Measurements from ENCODE around the gene MSMP. TPM values are rescaled to one million over a fixed set of nuclear protein-coding genes. Genes with fewer than 3 reads are reported as not detected.
A peak's percentile ranks its signal among the peaks of the same experiment; 100 is the strongest.

Gene MSMP
- total and polyA plus RNA-seq, 9 of the 15 experiments (the other 6 are each of a cell fraction or from before 2014, with no cell fraction given): 0.60 TPM; not detected in 8

DNA sequence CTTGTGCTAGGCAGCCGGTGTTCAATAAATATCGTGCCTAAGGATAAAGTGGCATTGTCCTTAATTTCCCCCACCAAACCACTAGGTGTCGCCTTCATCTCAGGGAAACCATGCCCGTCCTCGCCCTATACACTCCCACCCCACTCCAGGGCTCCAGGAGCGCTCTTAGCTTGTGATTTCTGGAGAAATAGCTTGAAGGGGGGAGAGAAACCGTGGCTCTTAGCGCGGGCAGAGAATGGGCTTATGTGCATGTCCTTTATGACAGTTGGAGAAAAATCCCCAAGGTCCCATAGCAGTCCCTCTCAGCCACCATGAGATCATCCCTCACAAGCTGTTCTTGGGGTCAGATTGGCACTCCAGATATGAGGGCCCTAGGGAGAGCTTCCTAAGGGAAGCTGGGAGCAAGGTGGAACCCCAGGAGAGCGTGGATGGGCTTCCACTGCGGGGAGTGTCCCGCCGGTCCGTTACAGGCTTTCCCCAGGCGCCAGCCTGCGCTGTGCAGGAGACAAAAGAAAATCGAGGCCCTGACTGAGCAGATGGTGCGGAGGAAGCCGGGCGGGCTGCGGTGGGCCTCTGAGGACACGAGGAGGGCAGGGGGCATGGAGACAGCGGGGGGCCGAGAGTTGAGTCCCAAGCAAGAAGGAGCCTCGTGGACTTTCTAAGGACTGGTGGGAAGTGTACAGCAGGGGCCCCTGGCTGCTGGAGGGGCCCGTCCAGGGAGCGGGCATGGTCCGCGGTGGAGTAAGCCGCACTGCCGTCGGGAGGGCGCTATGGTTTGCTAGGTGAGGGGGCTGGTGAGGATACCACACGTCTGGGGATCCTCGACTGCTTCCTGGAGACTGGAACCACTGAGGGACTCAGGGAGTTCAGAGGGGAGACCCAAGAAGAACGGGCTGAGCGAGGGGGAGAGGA is 36.6 kb upstream of the MSMP start:
- Histone ChIP-seq H3K79me2 (ENCODE audit: control insufficient read depth, insufficient read depth, low read length) (no peaks in the 10 kb centered on the region), H3K4me2 (ENCODE audit: insufficient read depth, low read length) (no peak overlapping the region), H4K20me1 (replicated peaks; ENCODE audit: control insufficient read depth, insufficient read depth, low read length) (no peaks in the 10 kb centered on the region), H3K4me1 (replicated peaks in 1 of 2; ENCODE audit: control insufficient read depth in 2 of 2, insufficient read depth in 2 of 2, low read length in 2 of 2) (peaks cover 6% of the 10 kb centered on the region in 2 experiments; a peak in 4 of 5 replicates), H3K27me3 (ENCODE audit: control insufficient read depth in 2 of 2, insufficient read depth in 2 of 2, low read length in 2 of 2) (no peaks in the 10 kb centered on the region), H3K9ac (ENCODE audit: insufficient read depth in 1 of 2, low read depth in 2 of 2, low read length in 2 of 2) (no peak overlapping the region), H2AFZ (ENCODE audit: low read depth, low read length) (no peak overlapping the region), H3K27ac (ENCODE audit: extremely low read depth, low read depth, low read length) (no peak overlapping the region), H3K4me3 (no peak overlapping the region), H3K36me3 (ENCODE audit: control insufficient read depth, insufficient read depth, low read length) (peaks cover 23% of the 10 kb centered on the region; the same call in 2 of the 3 replicates), H3K9me1 (ENCODE audit: control insufficient read depth, insufficient read depth, low read length) (no peaks in the 10 kb centered on the region), H3K9me3 (replicated peaks; ENCODE audit: control insufficient read depth, insufficient read depth, low read depth, low read length) (no peaks in the 10 kb centered on the region)
- FAIRE-seq: peak; percentile 92
- no TSS peak for BruUV-seq (replicated peaks)
- peak; percentile 97 for ATAC-seq
- peak; percentile 70 to 74 (median 71) for DNase-seq (ENCODE audit: extremely low read depth in 1 of 4, low spot score in 3 of 4)
- intact Hi-C loops (cut with micrococcal nuclease) (loop anchor here (1.0 kb wide), 3 partner anchors 23 to 92 kb away; no protein-coding TSS in a partner anchor), in situ Hi-C loops (cut with MboI) (loop anchor here (10.0 kb wide), 1 partner anchor 94 kb away; no protein-coding TSS in a partner anchor)
- ChIA-PET CTCF (ENCODE audit: low intra/inter-chr PET ratio) (interaction anchor here (1.1 to 2.8 kb wide), 3 partner anchors 36 to 309 kb away, joined by 3 to 28 read pairs (median 13); no protein-coding TSS in a partner anchor), POLR2A (interaction anchor here (0.6 to 1.5 kb wide), 5 partner anchors 28 to 133 kb away, joined by 3 to 4 read pairs (median 3); no protein-coding TSS in a partner anchor)
- 52% methylated on average over 19 of the region's 37 CpGs for WGBS (ENCODE audit: insufficient coverage, low coverage, missing lambda C conversion rate)
- TF ChIP-seq PYGO2 (tag; IDR thresholded peaks at IDR 0.05): no peak
- TF ChIP-seq ARID2 (IDR thresholded peaks at IDR 0.05): peak; percentile 32; the same call in 1 of the 2 replicates
- no peak for TF ChIP-seq HCFC1 (IDR thresholded peaks at IDR 0.05; ENCODE audit: low read depth, low read length)
- TF ChIP-seq, protein P1, sequence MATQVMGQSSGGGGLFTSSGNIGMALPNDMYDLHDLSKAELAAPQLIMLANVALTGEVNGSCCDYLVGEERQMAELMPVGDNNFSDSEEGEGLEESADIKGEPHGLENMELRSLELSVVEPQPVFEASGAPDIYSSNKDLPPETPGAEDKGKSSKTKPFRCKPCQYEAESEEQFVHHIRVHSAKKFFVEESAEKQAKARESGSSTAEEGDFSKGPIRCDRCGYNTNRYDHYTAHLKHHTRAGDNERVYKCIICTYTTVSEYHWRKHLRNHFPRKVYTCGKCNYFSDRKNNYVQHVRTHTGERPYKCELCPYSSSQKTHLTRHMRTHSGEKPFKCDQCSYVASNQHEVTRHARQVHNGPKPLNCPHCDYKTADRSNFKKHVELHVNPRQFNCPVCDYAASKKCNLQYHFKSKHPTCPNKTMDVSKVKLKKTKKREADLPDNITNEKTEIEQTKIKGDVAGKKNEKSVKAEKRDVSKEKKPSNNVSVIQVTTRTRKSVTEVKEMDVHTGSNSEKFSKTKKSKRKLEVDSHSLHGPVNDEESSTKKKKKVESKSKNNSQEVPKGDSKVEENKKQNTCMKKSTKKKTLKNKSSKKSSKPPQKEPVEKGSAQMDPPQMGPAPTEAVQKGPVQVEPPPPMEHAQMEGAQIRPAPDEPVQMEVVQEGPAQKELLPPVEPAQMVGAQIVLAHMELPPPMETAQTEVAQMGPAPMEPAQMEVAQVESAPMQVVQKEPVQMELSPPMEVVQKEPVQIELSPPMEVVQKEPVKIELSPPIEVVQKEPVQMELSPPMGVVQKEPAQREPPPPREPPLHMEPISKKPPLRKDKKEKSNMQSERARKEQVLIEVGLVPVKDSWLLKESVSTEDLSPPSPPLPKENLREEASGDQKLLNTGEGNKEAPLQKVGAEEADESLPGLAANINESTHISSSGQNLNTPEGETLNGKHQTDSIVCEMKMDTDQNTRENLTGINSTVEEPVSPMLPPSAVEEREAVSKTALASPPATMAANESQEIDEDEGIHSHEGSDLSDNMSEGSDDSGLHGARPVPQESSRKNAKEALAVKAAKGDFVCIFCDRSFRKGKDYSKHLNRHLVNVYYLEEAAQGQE (IDR thresholded peaks at IDR 0.05; ENCODE audit: borderline replicate concordance): peak; percentile 61; the same call in 1 of the 2 replicates
- TF ChIP-seq, protein P1 (CRISPR knock-in tag; IDR thresholded peaks at IDR 0.05; ENCODE audit: low read depth): no peak
- TF ChIP-seq ERF (CRISPR knock-in tag; IDR thresholded peaks at IDR 0.05): no peak
- TF ChIP-seq RAD21 (CRISPR knock-in tag; conservative IDR thresholded peaks at IDR 0.05 in 1 of 2, IDR thresholded peaks at IDR 0.05 in 1 of 2): peak; percentile 48 to 76
- 0 out of 2 replicates have a peak, but pooled peaks have one; percentile 15 for TF ChIP-seq GATA2 (CRISPR knock-in tag; IDR thresholded peaks at IDR 0.05)
- TF ChIP-seq, protein P2, sequence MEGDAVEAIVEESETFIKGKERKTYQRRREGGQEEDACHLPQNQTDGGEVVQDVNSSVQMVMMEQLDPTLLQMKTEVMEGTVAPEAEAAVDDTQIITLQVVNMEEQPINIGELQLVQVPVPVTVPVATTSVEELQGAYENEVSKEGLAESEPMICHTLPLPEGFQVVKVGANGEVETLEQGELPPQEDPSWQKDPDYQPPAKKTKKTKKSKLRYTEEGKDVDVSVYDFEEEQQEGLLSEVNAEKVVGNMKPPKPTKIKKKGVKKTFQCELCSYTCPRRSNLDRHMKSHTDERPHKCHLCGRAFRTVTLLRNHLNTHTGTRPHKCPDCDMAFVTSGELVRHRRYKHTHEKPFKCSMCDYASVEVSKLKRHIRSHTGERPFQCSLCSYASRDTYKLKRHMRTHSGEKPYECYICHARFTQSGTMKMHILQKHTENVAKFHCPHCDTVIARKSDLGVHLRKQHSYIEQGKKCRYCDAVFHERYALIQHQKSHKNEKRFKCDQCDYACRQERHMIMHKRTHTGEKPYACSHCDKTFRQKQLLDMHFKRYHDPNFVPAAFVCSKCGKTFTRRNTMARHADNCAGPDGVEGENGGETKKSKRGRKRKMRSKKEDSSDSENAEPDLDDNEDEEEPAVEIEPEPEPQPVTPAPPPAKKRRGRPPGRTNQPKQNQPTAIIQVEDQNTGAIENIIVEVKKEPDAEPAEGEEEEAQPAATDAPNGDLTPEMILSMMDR (IDR thresholded peaks at IDR 0.05 in 2 of 3, conservative IDR thresholded peaks at IDR 0.05 in 1 of 3; ENCODE audit: insufficient read depth in 2 of 3, low read depth in 1 of 3, low read length in 3 of 3): peak; percentile 81 to 90 (median 86)
- TF ChIP-seq ARHGAP35 (IDR thresholded peaks at IDR 0.05; ENCODE audit: partially characterized antibody): no peak

All from K562 (cell line).